GM23338 (cell line): ENCODE results near the gene TMPRSS13. TPM values are rescaled to one million over a fixed set of nuclear protein-coding genes. Genes with fewer than 3 reads are reported as not detected.

ENCODE experiments used
- ATAC-seq: fragments of 200-7000 bp; cut with Tn5 transposase; 3 replicates; pipeline ENCODE4 v1.9.1; 2020
- DNase-seq: peaks from one replicate; pipeline ENCODE4 v3.0.0-alpha.2; 2015; ENCODE audit warnings: low spot score
- H2AFZ ChIP-seq: fragments of 200-600 bp; sonication (generic); 2 replicates; pipeline ENCODE4 v1.8.0; 2016; ENCODE audit warnings: antibody characterized with exemption, mild to moderate bottlenecking, moderate library complexity
- H3F3A ChIP-seq: fragments of 200-600 bp; sonication (generic); replicated peaks from 2 replicates; pipeline ENCODE4 v1.8.0; 2017; ENCODE audit warnings: antibody characterized with exemption, mixed run types, low read depth
- H3K27ac ChIP-seq: fragments of 200-600 bp; sonication (generic); 2 replicates; pipeline ENCODE4 v1.6.1; 2016; ENCODE audit warnings: low read depth
- H3K27me3 ChIP-seq: fragments of 200-600 bp; sonication (generic); 2 replicates; pipeline ENCODE4 v1.8.0; 2016; ENCODE audit warnings: mild to moderate bottlenecking, mixed run types, moderate library complexity; ENCODE audit not compliant: insufficient read depth
- H3K36me3 ChIP-seq: fragments of 200-600 bp; sonication (generic); 2 replicates; pipeline ENCODE4 v1.8.0; 2016; ENCODE audit warnings: mild to moderate bottlenecking; ENCODE audit not compliant: insufficient read depth
- H3K4me1 ChIP-seq: fragments of 200-600 bp; sonication (generic); 2 replicates; pipeline ENCODE4 v1.8.0; 2016; ENCODE audit warnings: mild to moderate bottlenecking, moderate library complexity; ENCODE audit not compliant: insufficient read depth
- H3K4me2 ChIP-seq: fragments of 200-600 bp; sonication (generic); 2 replicates; pipeline ENCODE4 v1.7.1; 2017; ENCODE audit warnings: mixed run types
- H3K4me3 ChIP-seq: fragments of 200-600 bp; sonication (generic); 2 replicates; pipeline ENCODE4 v1.6.1; 2016; ENCODE audit warnings: mixed run types
- H3K79me2 ChIP-seq: fragments of 200-600 bp; sonication (generic); replicated peaks from 2 replicates; pipeline ENCODE4 v1.8.0; 2017; ENCODE audit warnings: mild to moderate bottlenecking; ENCODE audit not compliant: insufficient read depth
- H3K9me2 ChIP-seq: fragments of 200-600 bp; sonication (generic); 2 replicates; pipeline ENCODE4 v1.8.0; 2017; ENCODE audit not compliant: insufficient read depth
- H4K20me1 ChIP-seq: fragments of 200-600 bp; sonication (generic); replicated peaks from 2 replicates; pipeline ENCODE4 v1.8.0; 2017; ENCODE audit warnings: mild to moderate bottlenecking; ENCODE audit not compliant: insufficient read depth
- H3K27ac Mint-ChIP-seq: 2 replicates; pipeline ENCODE4 v1.8.0; 2020; ENCODE audit warnings: inconsistent platforms, mild to moderate bottlenecking, moderate library complexity, mixed read lengths
- H3K27me3 Mint-ChIP-seq: 3 replicates; pipeline ENCODE4 v1.8.0; 2022; ENCODE audit warnings: low read depth, mild to moderate bottlenecking, moderate library complexity, mixed read lengths, inconsistent platforms; ENCODE audit not compliant: insufficient read depth, poor library complexity
- H3K36me3 Mint-ChIP-seq: 3 replicates; pipeline ENCODE4 v1.8.0; 2021; ENCODE audit warnings: low read depth, mild to moderate bottlenecking, inconsistent platforms, moderate library complexity, mixed read lengths
- H3K4me1 Mint-ChIP-seq: 3 replicates; pipeline ENCODE4 v1.8.0; 2020; ENCODE audit warnings: mild to moderate bottlenecking, inconsistent platforms, mixed read lengths
- H3K4me3 Mint-ChIP-seq: 3 replicates; pipeline ENCODE4 v1.8.0; 2021; ENCODE audit warnings: moderate library complexity, mild to moderate bottlenecking, inconsistent platforms, mixed read lengths
- H3K9me3 Mint-ChIP-seq: 3 replicates; pipeline ENCODE4 v1.8.0; 2020; ENCODE audit warnings: moderate library complexity, mild to moderate bottlenecking, inconsistent platforms, mixed read lengths
- CREB1 ChIP-seq: fragments of 250-450 bp; sonication (Bioruptor Pico); IDR thresholded peaks from 2 replicates; pipeline ENCODE4 v1.5.0; 2020; ENCODE audit warnings: low read depth, mild to moderate bottlenecking, moderate library complexity
- ETS1 ChIP-seq: IDR thresholded peaks from 2 replicates; pipeline ENCODE4 v1.6.1; 2016; ENCODE audit warnings: antibody characterized with exemption
- EZH2 ChIP-seq: fragments of 200-600 bp; sonication (generic); IDR thresholded peaks from one replicate; pipeline ENCODE4 v1.8.0; 2017; ENCODE audit warnings: antibody characterized with exemption, mild to moderate bottlenecking, low read depth; ENCODE audit not compliant: unreplicated experiment
- JUNB ChIP-seq: IDR thresholded peaks from one replicate; pipeline ENCODE4 v1.6.1; 2016; ENCODE audit warnings: antibody characterized with exemption; ENCODE audit not compliant: unreplicated experiment
- NANOG ChIP-seq: IDR thresholded peaks from 2 replicates; pipeline ENCODE4 v1.6.1; 2016; ENCODE audit warnings: antibody characterized with exemption, borderline replicate concordance
- POLR2AphosphoS5 ChIP-seq: IDR thresholded peaks from 2 replicates; pipeline ENCODE4 v1.6.1; 2016; ENCODE audit warnings: antibody characterized with exemption, low read depth
- REST ChIP-seq: IDR thresholded peaks from one replicate; pipeline ENCODE4 v1.6.1; 2018; ENCODE audit warnings: antibody characterized with exemption; ENCODE audit not compliant: unreplicated experiment
- STAT1 ChIP-seq: IDR thresholded peaks from one replicate; pipeline ENCODE4 v1.6.1; 2016; ENCODE audit warnings: antibody characterized with exemption; ENCODE audit not compliant: unreplicated experiment
- ZNF114 ChIP-seq: fragments of 250-450 bp; sonication (Bioruptor Pico); IDR thresholded peaks from 2 replicates; pipeline ENCODE4 v1.5.0; 2020; ENCODE audit warnings: mild to moderate bottlenecking, moderate library complexity
- ZNF331 ChIP-seq: fragments of 250-450 bp; sonication (Bioruptor Pico); IDR thresholded peaks from 2 replicates; pipeline ENCODE4 v1.5.0; 2020; ENCODE audit warnings: low read depth, mild to moderate bottlenecking, moderate library complexity
- ZNF462 ChIP-seq: fragments of 250-450 bp; sonication (Bioruptor Pico); IDR thresholded peaks from 2 replicates; pipeline ENCODE4 v1.5.0; 2020; ENCODE audit warnings: mild to moderate bottlenecking, moderate library complexity
- polyA plus RNA-seq: library from polyadenylated mRNA; unstranded; fragments of >200 nt; fragmentation: Nextera tagmentation; extraction: Ambion mirVana; gene quantifications from 2 replicates; pipeline ENCODE4 v1.2.1, GENCODE V29; 2016
- total RNA-seq: library from RNA; depleted of rRNA; stranded (reverse); fragments of >200 nt; shearing (Covaris generic); gene quantifications from 2 replicates; pipeline ENCODE4 v1.2.3, GENCODE V29; 2014

The TMPRSS13 gene
- total and polyA plus RNA-seq, 2 experiments from 2014 or later: 0.31 TPM; not detected in 1

- TF ChIP-seq REST: no peak
These were observed 3.2 kb upstream of the TMPRSS13 start (continued) for GRCh38 chr11:117932426-117932825.

GRCh38 chr11:117931971-117932370 lies 2.8 kb upstream of the TMPRSS13 start:
- Mint-ChIP-seq H3K27ac (no peak overlapping the region), H3K9me3 (no peaks in the 10 kb centered on the region), H3K36me3 (no peaks in the 10 kb centered on the region), H3K4me3 (no peak overlapping the region), H3K27me3 (peaks cover 16% of the 10 kb centered on the region), H3K4me1 (peaks cover 42% of the 10 kb centered on the region)
- peaks cover 19% of the 10 kb centered on the region; the same call in 1 of the 2 replicates for H3K4me1 ChIP-seq
- no peak overlapping the region for H3K4me3 ChIP-seq
- H2AFZ ChIP-seq: no peak overlapping the region
- H3K79me2 ChIP-seq: no peaks in the 10 kb centered on the region
- H3K27ac ChIP-seq: no peak overlapping the region
- H3K36me3 ChIP-seq: no peaks in the 10 kb centered on the region
- no peaks in the 10 kb centered on the region for H4K20me1 ChIP-seq
- 0 out of 2 replicates have a peak, but pooled peaks cover 2% of the 10 kb centered on the region for H3K9me2 ChIP-seq
- ATAC-seq (no peak), DNase-seq (no peak)
- no peaks in the 10 kb centered on the region for H3F3A ChIP-seq
- no peaks in the 10 kb centered on the region for H3K27me3 ChIP-seq
- H3K4me2 ChIP-seq: no peak overlapping the region
- TF ChIP-seq ZNF331 (no peak), ZNF462 (CRISPR knock-in tag) (no peak), ETS1 (no peak), REST (no peak), JUNB (no peak), STAT1 (no peak), EZH2 (no peak), POLR2AphosphoS5 (no peak), ZNF114 (CRISPR knock-in tag) (no peak), CREB1 (CRISPR knock-in tag) (no peak), NANOG (no peak)
